ENCODE data around the gene MITF.

The MITF gene

GRCh38 chr3:69710153-69710977 lies 28.9 kb upstream of the MITF start:
- H3K4me3 ChIP-seq (replicated peaks; ENCODE audit: insufficient read depth, low read length): no peak overlapping the region
- no peak overlapping the region for H3K27ac ChIP-seq (replicated peaks)
- TF ChIP-seq REST (IDR thresholded peaks at IDR 0.05; ENCODE audit: insufficient replicate concordance, low read depth) (no peak), SPI1 (IDR thresholded peaks at IDR 0.05; ENCODE audit: borderline replicate concordance, low read depth) (no peak), GABPA (IDR thresholded peaks at IDR 0.05; ENCODE audit: low read depth) (no peak), CTCF (IDR thresholded peaks at IDR 0.05; ENCODE audit: insufficient read depth, low read length) (no peak), POLR2AphosphoS5 (IDR thresholded peaks at IDR 0.05; ENCODE audit: low read depth) (no peak)
- DNase-seq (ENCODE audit: low read depth in 1 of 2, low spot score in 1 of 2): no peak
- H3K27me3 ChIP-seq (ENCODE audit: insufficient read depth, poor library complexity, severe bottlenecking): no peaks in the 10 kb centered on the region

- H3K4me3 ChIP-seq (replicated peaks; ENCODE audit: insufficient read depth, low read length): no peak overlapping the region
- no peak overlapping the region for H3K27ac ChIP-seq (replicated peaks)
- no peak for DNase-seq (ENCODE audit: low read depth in 1 of 2, low spot score in 1 of 2)
- H3K27me3 ChIP-seq (ENCODE audit: insufficient read depth, poor library complexity, severe bottlenecking): no peaks in the 10 kb centered on the region
- TF ChIP-seq SPI1 (IDR thresholded peaks at IDR 0.05; ENCODE audit: borderline replicate concordance, low read depth) (no peak), CTCF (IDR thresholded peaks at IDR 0.05; ENCODE audit: insufficient read depth, low read length) (no peak), POLR2AphosphoS5 (IDR thresholded peaks at IDR 0.05; ENCODE audit: low read depth) (no peak), REST (IDR thresholded peaks at IDR 0.05; ENCODE audit: insufficient replicate concordance, low read depth) (no peak), GABPA (IDR thresholded peaks at IDR 0.05; ENCODE audit: low read depth) (no peak)
Measured at GRCh38 chr3:69712269-69712668, 27.0 kb upstream of the MITF start.

GRCh38 chr3:69712933-69713332 lies 26.3 kb upstream of the MITF start:
- no peak for DNase-seq (ENCODE audit: low read depth in 1 of 2, low spot score in 1 of 2)
- no peak overlapping the region for H3K27ac ChIP-seq (replicated peaks)
- TF ChIP-seq POLR2AphosphoS5 (IDR thresholded peaks at IDR 0.05; ENCODE audit: low read depth): no peak
- TF ChIP-seq GABPA (IDR thresholded peaks at IDR 0.05; ENCODE audit: low read depth): no peak
- TF ChIP-seq REST (IDR thresholded peaks at IDR 0.05; ENCODE audit: insufficient replicate concordance, low read depth): no peak
- no peaks in the 10 kb centered on the region for H3K27me3 ChIP-seq (ENCODE audit: insufficient read depth, poor library complexity, severe bottlenecking)
- H3K4me3 ChIP-seq (replicated peaks; ENCODE audit: insufficient read depth, low read length): no peak overlapping the region
